Endothelial cell (in vitro differentiated cells): ENCODE measurements around the gene PNCK. TPM values are rescaled to one million over a fixed set of nuclear protein-coding genes. Genes with fewer than 3 reads are reported as not detected.
"Not testable (repeated sequence)": the region's sequence is repeated elsewhere in the genome, so short reads cannot be mapped to it uniquely, and the experiment has no call there.

Experiments
- DNase-seq: peaks from one replicate; pipeline ENCODE4 v3.0.0; 2021; ENCODE audit warnings: low spot score
- H3K27ac Mint-ChIP-seq: one replicate; pipeline ENCODE4 v1.8.0; 2021; ENCODE audit warnings: mixed read lengths, inconsistent platforms; ENCODE audit not compliant: unreplicated experiment
- H3K27me3 Mint-ChIP-seq: one replicate; pipeline ENCODE4 v1.8.0; 2021; ENCODE audit warnings: mild to moderate bottlenecking, moderate library complexity, mixed read lengths, inconsistent platforms; ENCODE audit not compliant: unreplicated experiment
- H3K36me3 Mint-ChIP-seq: one replicate; pipeline ENCODE4 v1.8.0; 2021; ENCODE audit warnings: mild to moderate bottlenecking, low read depth, mixed read lengths, inconsistent platforms; ENCODE audit not compliant: unreplicated experiment
- H3K4me1 Mint-ChIP-seq: one replicate; pipeline ENCODE4 v1.8.0; 2021; ENCODE audit warnings: mild to moderate bottlenecking, mixed read lengths, inconsistent platforms; ENCODE audit not compliant: unreplicated experiment
- H3K4me3 Mint-ChIP-seq: one replicate; pipeline ENCODE4 v1.8.0; 2021; ENCODE audit warnings: mild to moderate bottlenecking, mixed read lengths, inconsistent platforms; ENCODE audit not compliant: unreplicated experiment
- H3K9me3 Mint-ChIP-seq: one replicate; pipeline ENCODE4 v1.8.0; 2021; ENCODE audit warnings: mixed read lengths, inconsistent platforms; ENCODE audit not compliant: unreplicated experiment
- total RNA-seq: library from RNA; stranded (reverse); fragmentation: NEBNext Ultra II Directional; extraction: Animal tissue kit (Norgen Biotek cat#: 25700); gene quantifications from one replicate; pipeline ENCODE4 v1.2.1, GENCODE V29; 2021; ENCODE audit not compliant: unreplicated experiment
- TF ChIP-seq, protein P1 (sequence below): fragments of 200-600 bp; sonication (generic); IDR thresholded peaks from one replicate; pipeline ENCODE4 v1.5.0; 2021; ENCODE audit warnings: antibody characterized with exemption; ENCODE audit not compliant: unreplicated experiment

Gene PNCK
- total RNA-seq, 1 donor from 2014 or later = 0.41 TPM

DNA sequence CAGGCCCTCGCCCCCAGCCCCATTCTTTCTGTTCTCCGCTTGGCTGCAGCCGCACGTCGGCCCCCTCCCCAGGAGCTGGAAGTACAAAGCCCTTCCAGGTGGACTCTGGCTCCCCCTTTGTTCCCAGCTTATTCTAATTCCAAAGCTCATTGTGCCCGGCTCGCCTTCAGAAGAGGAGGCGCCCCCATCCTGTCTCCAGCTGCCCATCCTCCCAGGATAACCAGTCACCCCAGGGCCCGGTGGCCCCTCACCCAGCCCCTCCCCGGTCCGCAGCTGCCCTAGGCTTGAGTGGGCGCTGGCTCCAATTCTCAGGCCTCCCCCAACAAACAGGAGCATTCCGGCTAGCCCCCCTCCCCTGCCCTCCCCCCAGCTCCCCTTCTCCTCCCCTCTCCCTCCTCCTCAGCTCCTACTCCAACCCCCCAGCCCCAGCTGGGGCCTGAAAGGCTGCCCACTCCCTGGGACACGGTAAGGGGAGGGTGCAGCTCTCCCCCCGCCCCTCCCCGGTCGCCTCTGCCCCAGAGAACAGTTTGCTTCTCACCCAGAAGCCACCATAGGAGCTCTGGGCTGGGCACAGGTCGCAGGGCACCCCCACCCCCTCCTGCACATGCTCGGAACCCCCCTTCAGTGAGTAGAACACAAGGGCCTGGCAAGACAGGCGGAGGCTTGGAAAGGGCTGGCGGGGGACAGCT is 11.0 kb upstream of the PNCK start:
- TF ChIP-seq, protein P1, sequence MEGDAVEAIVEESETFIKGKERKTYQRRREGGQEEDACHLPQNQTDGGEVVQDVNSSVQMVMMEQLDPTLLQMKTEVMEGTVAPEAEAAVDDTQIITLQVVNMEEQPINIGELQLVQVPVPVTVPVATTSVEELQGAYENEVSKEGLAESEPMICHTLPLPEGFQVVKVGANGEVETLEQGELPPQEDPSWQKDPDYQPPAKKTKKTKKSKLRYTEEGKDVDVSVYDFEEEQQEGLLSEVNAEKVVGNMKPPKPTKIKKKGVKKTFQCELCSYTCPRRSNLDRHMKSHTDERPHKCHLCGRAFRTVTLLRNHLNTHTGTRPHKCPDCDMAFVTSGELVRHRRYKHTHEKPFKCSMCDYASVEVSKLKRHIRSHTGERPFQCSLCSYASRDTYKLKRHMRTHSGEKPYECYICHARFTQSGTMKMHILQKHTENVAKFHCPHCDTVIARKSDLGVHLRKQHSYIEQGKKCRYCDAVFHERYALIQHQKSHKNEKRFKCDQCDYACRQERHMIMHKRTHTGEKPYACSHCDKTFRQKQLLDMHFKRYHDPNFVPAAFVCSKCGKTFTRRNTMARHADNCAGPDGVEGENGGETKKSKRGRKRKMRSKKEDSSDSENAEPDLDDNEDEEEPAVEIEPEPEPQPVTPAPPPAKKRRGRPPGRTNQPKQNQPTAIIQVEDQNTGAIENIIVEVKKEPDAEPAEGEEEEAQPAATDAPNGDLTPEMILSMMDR = no peak
- no peak overlapping the region for H3K27ac Mint-ChIP-seq
- H3K27me3 Mint-ChIP-seq = peaks cover 1% of the 10 kb centered on the region
- no peak overlapping the region for H3K4me3 Mint-ChIP-seq
- H3K4me1 Mint-ChIP-seq = peaks cover 2% of the 10 kb centered on the region
- H3K36me3 Mint-ChIP-seq = no peaks in the 10 kb centered on the region
- no peaks in the 10 kb centered on the region for H3K9me3 Mint-ChIP-seq
- DNase-seq = no peak

DNA sequence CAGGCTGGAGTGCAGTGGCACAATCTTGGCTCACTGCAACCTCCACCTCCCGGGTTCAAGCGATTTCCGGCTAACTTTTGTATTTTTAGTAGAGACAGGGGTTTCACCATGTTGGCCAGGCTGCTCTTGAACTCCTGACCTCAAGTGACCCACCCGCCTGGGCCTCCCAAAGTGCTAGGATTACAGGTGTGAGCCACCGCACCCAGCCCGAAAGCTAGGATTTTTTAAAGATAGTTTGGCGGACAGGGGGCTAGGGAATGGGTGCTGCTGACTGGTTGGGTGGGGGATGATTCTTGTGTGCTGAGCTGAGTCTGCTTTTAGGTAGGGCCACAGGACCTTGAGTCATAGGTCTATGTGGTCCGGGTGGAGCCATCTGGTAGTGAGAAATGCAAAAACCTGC is 9.9 kb upstream of the PNCK start:
- H3K36me3 Mint-ChIP-seq, H3K4me3 Mint-ChIP-seq, H3K4me1 Mint-ChIP-seq, H3K27me3 Mint-ChIP-seq, H3K9me3 Mint-ChIP-seq, H3K27ac Mint-ChIP-seq, DNase-seq: not testable (repeated sequence)

DNA sequence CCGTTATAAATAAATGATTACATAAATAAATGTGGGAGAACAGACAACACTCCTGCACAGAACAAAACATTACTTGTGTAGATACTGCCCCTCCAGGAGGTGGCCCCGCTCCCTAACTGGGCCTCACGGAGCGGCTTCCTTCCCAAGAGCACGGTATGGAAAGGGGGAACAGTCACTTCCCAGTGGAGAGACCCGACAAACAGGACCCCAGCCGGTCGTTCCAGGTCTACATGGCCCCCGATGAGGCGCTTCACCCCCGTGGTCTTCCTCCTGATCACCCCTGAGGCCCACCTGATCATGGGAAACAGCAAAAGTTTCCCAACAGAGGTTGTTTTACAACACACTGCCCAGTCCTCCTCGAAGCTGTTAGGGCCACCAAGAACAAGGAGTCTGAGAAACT is 7.6 kb upstream of the PNCK start:
- no peak for DNase-seq
- TF ChIP-seq, protein P1 = no peak
- Mint-ChIP-seq H3K4me3 (no peak overlapping the region), H3K9me3 (no peaks in the 10 kb centered on the region), H3K36me3 (no peaks in the 10 kb centered on the region), H3K27me3 (no peaks in the 10 kb centered on the region), H3K27ac (no peak overlapping the region), H3K4me1 (no peaks in the 10 kb centered on the region)

DNA sequence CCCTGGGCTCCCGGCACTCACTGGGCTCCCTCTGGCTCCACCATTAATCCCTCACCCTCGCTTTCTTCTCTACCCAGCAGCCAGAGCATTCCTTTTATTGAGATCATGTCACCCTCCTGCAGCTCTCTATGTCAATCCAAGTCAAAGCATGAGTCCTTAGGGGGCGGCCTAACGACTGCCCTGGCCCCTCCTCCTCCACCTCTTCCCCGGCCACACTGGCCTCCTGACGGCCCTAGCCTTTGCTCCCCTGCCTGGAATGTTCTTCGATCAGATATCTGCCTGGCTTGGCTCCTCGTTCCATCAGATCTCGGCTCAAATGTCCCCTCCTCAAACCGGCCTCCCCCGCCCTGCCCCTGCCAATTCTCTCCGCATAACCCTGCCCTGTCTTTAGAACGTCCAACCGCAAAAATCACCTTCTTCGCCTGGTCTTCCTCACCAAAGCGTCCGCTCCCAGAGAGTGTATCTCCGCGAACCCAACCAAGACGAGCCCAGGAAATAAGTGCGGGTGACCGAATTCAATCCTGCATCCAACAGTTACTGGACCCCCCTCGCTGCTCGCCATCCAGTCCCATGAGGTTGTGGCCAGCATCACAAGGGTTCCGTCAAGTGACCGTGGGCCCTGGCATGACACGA is 722 bp upstream of the PNCK start:
- TF ChIP-seq, protein P1 = no peak
- no peak overlapping the region for H3K27ac Mint-ChIP-seq
- DNase-seq = no peak
- H3K9me3 Mint-ChIP-seq = no peaks in the 10 kb centered on the region
- H3K4me1 Mint-ChIP-seq = no peaks in the 10 kb centered on the region
- peak overlapping the region; percentile 47 for H3K4me3 Mint-ChIP-seq
- peaks cover 3% of the 10 kb centered on the region for H3K27me3 Mint-ChIP-seq
- no peaks in the 10 kb centered on the region for H3K36me3 Mint-ChIP-seq

DNA sequence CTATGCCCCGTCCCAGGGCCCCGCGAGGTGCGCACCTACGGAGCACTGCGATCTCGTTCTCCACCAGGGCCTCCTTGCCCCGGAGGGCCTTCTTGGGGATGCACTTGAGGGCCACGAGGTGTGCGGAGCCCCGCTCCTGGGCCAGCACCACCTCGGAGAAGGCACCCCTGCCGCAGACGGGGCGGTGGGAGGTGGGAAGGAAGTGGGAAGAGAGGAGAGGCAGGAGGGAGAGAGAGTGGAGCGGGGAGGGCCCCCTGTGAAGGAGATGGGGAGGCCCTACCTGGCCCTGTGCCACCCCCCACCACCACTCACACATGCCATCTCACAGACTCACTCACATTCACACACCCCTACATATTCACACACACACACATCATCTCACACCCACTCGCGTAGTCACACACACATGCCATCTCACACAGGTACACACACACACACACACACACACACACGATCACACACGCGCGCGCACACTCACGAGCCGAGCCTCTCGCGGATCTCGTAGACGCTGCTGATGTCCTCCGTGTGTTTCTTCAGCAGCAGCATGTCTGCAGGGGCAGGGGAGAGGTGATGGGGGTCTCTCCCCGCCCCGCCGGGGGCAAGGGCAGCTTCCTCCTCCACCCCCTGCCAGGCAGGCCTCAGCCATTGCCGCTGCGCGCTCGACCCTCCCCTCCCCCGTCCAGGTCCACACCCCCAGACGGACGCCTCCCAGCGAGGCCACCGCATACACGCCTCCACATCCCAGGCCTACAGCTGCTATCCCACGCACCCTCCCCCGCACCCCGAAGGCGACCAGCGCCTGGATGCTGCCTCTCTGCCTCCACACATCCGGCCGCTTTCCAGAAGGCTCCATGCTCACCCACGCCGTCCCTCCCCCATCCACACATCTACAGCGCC is 834 bp downstream of the PNCK start:
- Mint-ChIP-seq H3K36me3 (no peaks in the 10 kb centered on the region), H3K4me3 (no peak overlapping the region), H3K9me3 (no peaks in the 10 kb centered on the region), H3K27me3 (peaks cover 4% of the 10 kb centered on the region), H3K27ac (no peak overlapping the region), H3K4me1 (no peaks in the 10 kb centered on the region)
- TF ChIP-seq, protein P1 = no peak
- DNase-seq = no peak
